ENCODE measurements around the gene CPNE2. TPM values are rescaled to one million over a fixed set of nuclear protein-coding genes. Genes with fewer than 3 reads are reported as not detected.

CPNE2 gene
- total and polyA plus RNA-seq, 2 of the 8 experiments (the other 6 are each of a cell fraction or from before 2014, with no cell fraction given), result 10.6 to 39.5 TPM

- TF ChIP-seq SP4 (IDR thresholded peaks at IDR 0.05; ENCODE audit: low read length) (no peak), ATF2 (IDR thresholded peaks at IDR 0.05; ENCODE audit: low read length) (no peak), TAF1 (IDR thresholded peaks at IDR 0.05; ENCODE audit: low read depth, low read length) (no peak), EP300 (IDR thresholded peaks at IDR 0.05; ENCODE audit: borderline replicate concordance in 1 of 2, low read depth in 2 of 2, low read length in 2 of 2) (no peak), MAX (IDR thresholded peaks at IDR 0.05) (no peak), EZH2 (IDR thresholded peaks at IDR 0.05; ENCODE audit: low read depth, low read length, severe bottlenecking) (no peak)
Measured at GRCh38 chr16:57123974-57124674, 31.7 kb downstream of the CPNE2 start (continued).
